ENCODE measurements around the gene REPS1. TPM values are rescaled to one million over a fixed set of nuclear protein-coding genes. Genes with fewer than 3 reads are reported as not detected.
A peak's percentile ranks its signal among the peaks of the same experiment; 100 is the strongest.

The REPS1 gene
- total and polyA plus RNA-seq, 4 donors, result 13.5 to 68.2 (median 25.9) TPM

GRCh38 chr6:139017227-139017626 lies 29.2 kb upstream of the REPS1 start:
- WGBS, 2 donors, result 78 to 80% methylated on average over 3 of the region's 3 CpGs
- Histone ChIP-seq H3K27me3 (ENCODE audit: control insufficient read depth in 3 of 3, insufficient read depth in 3 of 3, low read length in 2 of 3) (no peaks in the 10 kb centered on the region), H3K9me3 (ENCODE audit: control insufficient read depth in 4 of 4, insufficient read depth in 3 of 4, low read length in 3 of 4) (no peaks in the 10 kb centered on the region), H3K9ac (ENCODE audit: insufficient read depth in 1 of 2, low read length in 2 of 2) (no peak overlapping the region), H3K4me3 (no peak overlapping the region), H3K4me1 (ENCODE audit: control insufficient read depth in 5 of 5, insufficient read depth in 5 of 5, low read length in 5 of 5) (peaks cover 0 to 11% (median 2%) of the 10 kb centered on the region in 5 donors), H3K36me3 (ENCODE audit: control insufficient read depth in 4 of 4, insufficient read depth in 4 of 4, low read length in 4 of 4) (no peaks in the 10 kb centered on the region), H3K27ac (ENCODE audit: low read depth in 1 of 2, low read length in 1 of 2) (no peak overlapping the region)
- DNase-seq (peak; percentile 50 to 77 (median 74)), ATAC-seq (ENCODE audit: insufficient read depth, low FRiP score) (no peak)
- TF ChIP-seq, protein P1, sequence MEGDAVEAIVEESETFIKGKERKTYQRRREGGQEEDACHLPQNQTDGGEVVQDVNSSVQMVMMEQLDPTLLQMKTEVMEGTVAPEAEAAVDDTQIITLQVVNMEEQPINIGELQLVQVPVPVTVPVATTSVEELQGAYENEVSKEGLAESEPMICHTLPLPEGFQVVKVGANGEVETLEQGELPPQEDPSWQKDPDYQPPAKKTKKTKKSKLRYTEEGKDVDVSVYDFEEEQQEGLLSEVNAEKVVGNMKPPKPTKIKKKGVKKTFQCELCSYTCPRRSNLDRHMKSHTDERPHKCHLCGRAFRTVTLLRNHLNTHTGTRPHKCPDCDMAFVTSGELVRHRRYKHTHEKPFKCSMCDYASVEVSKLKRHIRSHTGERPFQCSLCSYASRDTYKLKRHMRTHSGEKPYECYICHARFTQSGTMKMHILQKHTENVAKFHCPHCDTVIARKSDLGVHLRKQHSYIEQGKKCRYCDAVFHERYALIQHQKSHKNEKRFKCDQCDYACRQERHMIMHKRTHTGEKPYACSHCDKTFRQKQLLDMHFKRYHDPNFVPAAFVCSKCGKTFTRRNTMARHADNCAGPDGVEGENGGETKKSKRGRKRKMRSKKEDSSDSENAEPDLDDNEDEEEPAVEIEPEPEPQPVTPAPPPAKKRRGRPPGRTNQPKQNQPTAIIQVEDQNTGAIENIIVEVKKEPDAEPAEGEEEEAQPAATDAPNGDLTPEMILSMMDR (IDR thresholded peaks at IDR 0.05; ENCODE audit: control extremely low read depth, extremely low read depth), result no peak

GRCh38 chr6:139016337-139017213 lies 28.5 kb upstream of the REPS1 start:
- Histone ChIP-seq H3K4me1 (ENCODE audit: control insufficient read depth in 5 of 5, insufficient read depth in 5 of 5, low read length in 5 of 5) (peaks cover 0 to 11% (median 2%) of the 10 kb centered on the region in 5 donors), H3K36me3 (ENCODE audit: control insufficient read depth in 4 of 4, insufficient read depth in 4 of 4, low read length in 4 of 4) (no peaks in the 10 kb centered on the region), H3K9me3 (ENCODE audit: control insufficient read depth in 4 of 4, insufficient read depth in 3 of 4, low read length in 3 of 4) (no peaks in the 10 kb centered on the region), H3K4me3 (no peak overlapping the region), H3K27me3 (ENCODE audit: control insufficient read depth in 3 of 3, insufficient read depth in 3 of 3, low read length in 2 of 3) (no peaks in the 10 kb centered on the region), H3K27ac (ENCODE audit: low read depth in 1 of 2, low read length in 1 of 2) (peak overlapping the region in 1 of 2 donors; percentile 22), H3K9ac (ENCODE audit: insufficient read depth in 1 of 2, low read length in 2 of 2) (no peak overlapping the region)
- TF ChIP-seq, protein P1 (IDR thresholded peaks at IDR 0.05; ENCODE audit: control extremely low read depth, extremely low read depth), result no peak
- ATAC-seq (ENCODE audit: insufficient read depth, low FRiP score) (no peak), DNase-seq (peak; percentile 18 to 58 (median 47))
- WGBS, 2 donors, result 77 to 80% methylated on average over 7 of the region's 7 CpGs

DNA sequence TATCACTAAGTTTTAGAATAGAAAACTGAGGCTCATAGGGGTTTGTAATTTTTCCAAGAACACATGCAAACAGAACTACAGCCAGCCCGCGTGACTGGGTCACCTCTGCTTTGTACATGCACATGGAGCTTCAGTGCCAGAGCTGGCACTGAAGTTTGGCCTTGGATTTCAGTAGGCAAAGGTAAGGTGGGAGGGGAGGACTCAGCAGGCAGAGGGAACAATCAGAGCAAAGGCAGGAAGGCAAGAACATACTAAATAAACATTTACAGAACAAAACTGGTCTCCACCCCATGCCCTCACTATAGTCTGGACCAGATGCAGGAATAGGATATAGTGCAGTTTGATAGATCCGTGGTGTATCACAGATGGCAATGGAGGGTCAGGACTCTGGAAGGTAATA lies 26.9 kb upstream of the REPS1 start:
- Histone ChIP-seq H3K4me3 (no peak overlapping the region), H3K9me3 (ENCODE audit: control insufficient read depth in 4 of 4, insufficient read depth in 3 of 4, low read length in 3 of 4) (no peaks in the 10 kb centered on the region), H3K27me3 (ENCODE audit: control insufficient read depth in 3 of 3, insufficient read depth in 3 of 3, low read length in 2 of 3) (no peaks in the 10 kb centered on the region), H3K4me1 (ENCODE audit: control insufficient read depth in 5 of 5, insufficient read depth in 5 of 5, low read length in 5 of 5) (peaks cover 0 to 11% (median 2%) of the 10 kb centered on the region in 5 donors), H3K36me3 (ENCODE audit: control insufficient read depth in 4 of 4, insufficient read depth in 4 of 4, low read length in 4 of 4) (no peaks in the 10 kb centered on the region), H3K27ac (ENCODE audit: low read depth in 1 of 2, low read length in 1 of 2) (no peak overlapping the region), H3K9ac (ENCODE audit: insufficient read depth in 1 of 2, low read length in 2 of 2) (no peak overlapping the region)
- no peak for ATAC-seq (ENCODE audit: insufficient read depth, low FRiP score)
- 76 to 83% methylated on average over 3 of the region's 3 CpGs for WGBS, 2 donors
- TF ChIP-seq, protein P1 (IDR thresholded peaks at IDR 0.05; ENCODE audit: control extremely low read depth, extremely low read depth), result no peak
- no peak for DNase-seq
